ENCODE measurements around the gene ZKSCAN7.
"Not testable (repeated sequence)": the region's sequence is repeated elsewhere in the genome, so short reads cannot be mapped to it uniquely, and the experiment has no call there.

Gene ZKSCAN7

GRCh38 chr3:44554626-44555592 lies at the start of gene ZKSCAN7:
ZKSCAN7 (plus strand) TSS chr3:44555193; CDS start chr3:44557048, 1,855 bp downstream.
- no peak for DNase-seq

- no peak for DNase-seq
These were observed 48.4 kb upstream of the ZKSCAN7 start for GRCh38 chr3:44506556-44506955.

GRCh38 chr3:44506961-44507360 lies 48.0 kb upstream of the ZKSCAN7 start:
- no peak for DNase-seq

- no peak for DNase-seq
These were observed 45.5 kb upstream of the ZKSCAN7 start for GRCh38 chr3:44509393-44509921.

- no peak for DNase-seq
These were observed 45.0 kb upstream of the ZKSCAN7 start for GRCh38 chr3:44510000-44510368.

GRCh38 chr3:44511238-44511566 lies 43.8 kb upstream of the ZKSCAN7 start:
- no peak for DNase-seq

- DNase-seq, result no peak
These were observed 41.5 kb upstream of the ZKSCAN7 start for GRCh38 chr3:44513513-44513912.

- no peak for DNase-seq
These were observed 38.8 kb upstream of the ZKSCAN7 start for GRCh38 chr3:44516230-44516629.

- DNase-seq, result no peak
These were observed 36.2 kb upstream of the ZKSCAN7 start for GRCh38 chr3:44518782-44519156.

GRCh38 chr3:44521721-44522120 lies 33.3 kb upstream of the ZKSCAN7 start:
- DNase-seq, result no peak

GRCh38 chr3:44522494-44522933 lies 32.5 kb upstream of the ZKSCAN7 start:
- DNase-seq, result no peak

- no peak for DNase-seq
These were observed 29.9 kb upstream of the ZKSCAN7 start for GRCh38 chr3:44525060-44525459.

- DNase-seq, result no peak
These were observed 25.1 kb upstream of the ZKSCAN7 start for GRCh38 chr3:44529927-44530326.

GRCh38 chr3:44530911-44531310 lies 24.1 kb upstream of the ZKSCAN7 start:
- DNase-seq, result no peak

GRCh38 chr3:44534659-44535058 lies 20.3 kb upstream of the ZKSCAN7 start:
- not testable (repeated sequence) for DNase-seq

GRCh38 chr3:44535364-44535763 lies 19.6 kb upstream of the ZKSCAN7 start:
- no peak for DNase-seq

- not testable (repeated sequence) for DNase-seq
These were observed 10.2 kb upstream of the ZKSCAN7 start for GRCh38 chr3:44544811-44545210.

- no peak for DNase-seq
These were observed 730 bp downstream of the ZKSCAN7 start for GRCh38 chr3:44555723-44556122.

- DNase-seq, result no peak
These were observed 2.1 kb downstream of the ZKSCAN7 start for GRCh38 chr3:44557074-44557473.

GRCh38 chr3:44561076-44561475 lies 6.1 kb downstream of the ZKSCAN7 start:
- no peak for DNase-seq

GRCh38 chr3:44562147-44562546 lies 7.2 kb downstream of the ZKSCAN7 start:
- no peak for DNase-seq

GRCh38 chr3:44568561-44568960 lies 13.6 kb downstream of the ZKSCAN7 start:
- no peak for DNase-seq

GRCh38 chr3:44571024-44571423 lies 16.0 kb downstream of the ZKSCAN7 start:
- no peak for DNase-seq

- no peak for DNase-seq
These were observed 21.6 kb downstream of the ZKSCAN7 start for GRCh38 chr3:44576613-44577012.

All from NCI-H1694 (cell line).